Tibial nerve (tissue), 3 donors: ENCODE measurements around the gene KAT6B.

Source experiments
- CTCF ChIP-seq, 5 experiments: fragments of 200-600 bp in 3 of 5; fragments of 450-650 bp in 2 of 5; sonication (generic) in 3 of 5; IDR thresholded peaks; one replicate each; pipeline ENCODE4 v1.5.1; 2016 to 2019; ENCODE audit warnings: antibody characterized with exemption in 5 of 5, mild to moderate bottlenecking in 3 of 5, moderate library complexity in 2 of 5
- POLR2A ChIP-seq, 2 donors: fragments of 450-650 bp; IDR thresholded peaks; one replicate each; pipeline ENCODE4 v1.6.1; 2017; ENCODE audit warnings: antibody characterized with exemption in 2 of 2, mild to moderate bottlenecking in 2 of 2, moderate library complexity in 2 of 2

DNA sequence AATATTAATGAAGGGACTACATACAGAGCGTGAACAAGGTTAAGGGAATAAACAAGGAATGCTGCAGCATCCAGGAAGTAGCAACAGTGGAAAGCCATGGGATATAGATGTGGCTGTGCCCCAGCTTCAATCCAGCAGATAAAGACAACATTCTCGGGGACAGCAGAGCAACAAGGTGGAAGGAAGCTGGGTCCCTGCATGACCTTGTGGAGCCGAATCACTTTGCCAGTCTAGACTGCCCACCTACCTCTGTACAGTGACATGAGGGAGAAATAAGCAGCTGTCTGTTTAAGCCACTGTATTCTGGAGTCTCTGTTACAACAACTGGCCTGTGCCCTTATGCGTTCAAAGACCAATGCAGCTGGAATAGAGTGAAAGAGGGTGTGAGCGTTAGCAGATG, 255.0 kb downstream of the KAT6B start:
- TF ChIP-seq CTCF (IDR thresholded peaks at IDR 0.05): no peak
- TF ChIP-seq POLR2A (IDR thresholded peaks at IDR 0.05): no peak
